ENCODE measurements around the gene FMNL1.
"Not testable (repeated sequence)": the region's sequence is repeated elsewhere in the genome, so short reads cannot be mapped to it uniquely, and the experiment has no call there.

- TF ChIP-seq EZH2 (IDR thresholded peaks at IDR 0.05; ENCODE audit: insufficient read depth, poor library complexity, severe bottlenecking); EZH2phosphoT487 (IDR thresholded peaks at IDR 0.05; ENCODE audit: insufficient read depth, low read depth): not testable (repeated sequence)
Measured at GRCh38 chr17:45253237-45253636, 31.6 kb downstream of the FMNL1 start.
